GM18909 (cell line): ENCODE measurements around the gene HDAC10.
"Not testable (repeated sequence)": the region's sequence is repeated elsewhere in the genome, so short reads cannot be mapped to it uniquely, and the experiment has no call there.

Experiments used
- ATAC-seq: cut with Tn5 transposase; IDR thresholded peaks from one replicate; pipeline ENCODE4 v1.9.1; 2021; ENCODE audit warnings: mild to moderate bottlenecking; ENCODE audit not compliant: unreplicated experiment, poor library complexity

HDAC10 gene

DNA sequence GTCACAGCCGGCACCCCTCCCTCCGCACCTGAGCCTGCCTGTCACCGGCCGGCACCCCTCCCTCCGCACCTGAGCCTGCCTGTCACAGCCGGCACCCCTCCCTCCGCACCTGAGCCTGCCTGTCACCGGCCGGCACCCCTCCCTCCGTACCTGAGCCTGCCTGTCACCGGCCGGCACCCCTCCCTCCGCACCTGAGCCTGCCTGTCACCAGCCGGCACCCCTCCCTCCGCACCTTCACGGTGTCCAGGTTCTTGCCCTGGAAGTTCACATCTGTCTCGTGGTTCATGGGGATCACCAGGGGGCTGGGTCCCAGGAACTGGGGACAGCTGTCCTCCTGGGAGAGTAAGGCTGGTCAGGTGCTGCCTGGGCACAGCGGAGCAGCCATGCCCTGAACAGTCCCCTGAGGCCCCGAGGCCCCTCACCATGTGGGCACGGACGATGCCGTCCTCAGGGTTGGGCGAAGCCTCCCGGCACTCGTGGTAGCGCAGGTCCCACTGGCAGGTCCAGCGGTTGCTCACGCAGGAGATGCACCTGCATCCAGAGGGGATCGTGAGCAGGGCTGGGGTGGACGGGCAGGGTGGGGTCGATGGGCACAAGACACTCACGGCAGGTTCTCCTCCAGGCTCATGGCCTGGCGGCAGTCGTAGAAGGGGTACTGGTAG, 34.6 kb upstream of the HDAC10 start:
- ATAC-seq, result no peak

DNA sequence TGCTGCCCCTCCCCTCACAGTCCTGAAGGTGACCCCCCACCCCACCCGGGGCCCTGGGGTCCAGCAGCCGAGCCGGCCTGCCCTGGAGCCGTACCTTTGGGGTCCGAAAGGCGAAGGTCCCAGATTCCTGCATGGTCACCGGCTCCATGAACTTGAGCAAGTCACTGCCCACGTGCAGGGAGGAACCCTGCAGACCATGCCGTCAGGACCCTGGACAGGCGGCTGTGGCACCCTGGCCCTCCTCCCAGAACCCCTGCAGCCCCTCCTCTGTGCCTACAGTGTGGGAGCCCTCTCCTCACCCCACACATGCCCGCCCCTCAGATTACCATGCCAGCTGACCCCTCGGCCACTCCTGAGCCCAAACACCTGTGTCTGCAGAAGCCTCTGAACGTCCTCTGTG, 33.4 kb upstream of the HDAC10 start:
- no peak for ATAC-seq

DNA sequence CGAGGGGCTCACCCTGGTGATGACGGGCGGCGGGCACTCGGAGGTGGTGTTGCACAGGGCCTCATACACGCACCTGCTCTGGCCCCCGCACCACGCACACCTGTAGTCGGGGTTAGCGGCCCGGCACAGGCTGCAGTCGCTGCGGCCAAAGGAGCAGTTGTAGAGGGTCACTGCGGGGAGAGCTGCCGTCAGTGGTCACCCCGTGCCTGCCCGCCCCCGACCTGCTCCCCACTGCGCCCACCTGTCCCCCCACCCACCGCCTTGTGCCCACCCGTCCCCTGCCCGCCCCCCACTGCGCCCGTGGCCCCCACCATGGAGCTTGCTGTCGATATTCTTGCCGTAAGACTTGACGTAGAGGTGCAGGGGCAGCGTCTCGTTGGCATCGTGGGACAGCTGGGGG, 32.8 kb upstream of the HDAC10 start:
- ATAC-seq, result no peak

DNA sequence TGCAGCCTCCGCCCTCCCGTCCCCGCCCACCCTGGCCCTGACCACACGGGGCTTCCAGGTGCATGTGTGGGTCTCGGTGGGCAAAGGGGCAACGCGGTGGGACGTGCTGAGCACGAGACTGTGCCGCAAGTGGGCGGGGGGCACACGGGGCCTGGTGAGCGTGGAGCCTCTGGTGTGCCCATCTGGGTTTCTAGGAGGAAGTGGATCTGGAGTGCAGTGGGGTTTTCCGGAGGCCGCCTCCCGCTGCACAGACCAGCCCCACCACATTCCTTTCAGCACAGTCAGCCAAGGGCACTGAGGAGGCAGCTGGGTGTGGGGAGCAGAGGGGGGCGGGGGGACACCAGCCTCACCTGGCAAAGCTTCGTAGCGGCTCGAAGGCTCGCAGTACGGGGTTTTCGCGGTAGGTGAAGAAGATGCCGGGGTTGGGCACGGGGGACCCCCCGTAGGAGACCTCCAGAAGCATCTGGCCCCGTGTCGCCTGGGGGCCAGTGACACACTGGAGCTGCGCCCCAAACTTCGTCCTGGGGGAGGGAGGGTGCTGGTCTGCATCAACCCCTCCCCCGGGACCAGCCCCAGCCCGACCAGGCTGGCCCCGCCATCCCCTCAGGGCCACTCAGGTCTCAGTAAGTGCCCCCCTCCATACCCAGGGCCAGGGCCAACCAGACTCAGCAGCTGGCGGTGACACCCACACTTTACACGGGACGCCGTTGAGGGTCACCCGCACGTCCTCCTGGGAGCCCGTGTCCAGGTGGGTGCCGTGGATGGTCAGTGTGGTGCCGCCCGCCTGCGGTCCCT, 31.5 kb upstream of the HDAC10 start:
- no peak for ATAC-seq

DNA sequence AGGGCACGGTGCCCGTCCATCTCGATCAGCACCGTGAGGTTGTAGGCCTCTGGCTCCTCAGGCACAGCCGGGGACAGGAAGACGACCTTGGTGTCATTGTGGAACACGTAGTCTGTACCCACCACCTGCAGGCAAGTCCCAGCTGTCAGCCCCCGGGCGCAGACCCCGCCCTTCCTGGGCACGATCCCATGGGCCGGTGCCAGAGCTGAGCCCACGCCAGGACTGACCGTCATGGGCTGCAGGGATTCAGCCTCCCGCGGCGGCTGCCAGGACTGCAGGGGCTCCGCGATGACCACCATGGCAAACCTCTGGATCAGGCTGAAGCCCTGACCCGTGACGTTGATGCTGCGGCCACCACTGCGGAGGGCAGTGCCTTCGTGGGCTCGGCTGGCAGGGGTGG, 30.9 kb upstream of the HDAC10 start:
- ATAC-seq, result no peak

DNA sequence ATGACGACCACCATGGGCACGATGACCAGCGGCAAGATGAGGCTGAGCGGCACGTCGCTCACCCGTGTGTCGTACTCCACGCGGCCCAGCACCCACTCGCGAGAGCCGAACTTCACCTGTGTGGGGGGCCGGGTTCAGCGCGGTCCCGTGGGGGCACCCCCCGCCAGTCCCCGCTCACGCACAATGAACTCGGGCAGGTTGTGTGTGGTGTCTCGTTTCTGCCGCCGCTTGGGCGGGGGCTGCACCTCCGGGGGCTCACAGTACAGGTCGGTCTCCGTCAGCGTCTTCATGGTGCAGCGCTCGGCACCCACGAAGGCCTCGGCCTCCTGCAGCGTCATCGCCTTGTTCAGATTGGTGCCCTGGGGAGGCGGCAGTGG, 30.3 kb upstream of the HDAC10 start:
- ATAC-seq, result no peak

DNA sequence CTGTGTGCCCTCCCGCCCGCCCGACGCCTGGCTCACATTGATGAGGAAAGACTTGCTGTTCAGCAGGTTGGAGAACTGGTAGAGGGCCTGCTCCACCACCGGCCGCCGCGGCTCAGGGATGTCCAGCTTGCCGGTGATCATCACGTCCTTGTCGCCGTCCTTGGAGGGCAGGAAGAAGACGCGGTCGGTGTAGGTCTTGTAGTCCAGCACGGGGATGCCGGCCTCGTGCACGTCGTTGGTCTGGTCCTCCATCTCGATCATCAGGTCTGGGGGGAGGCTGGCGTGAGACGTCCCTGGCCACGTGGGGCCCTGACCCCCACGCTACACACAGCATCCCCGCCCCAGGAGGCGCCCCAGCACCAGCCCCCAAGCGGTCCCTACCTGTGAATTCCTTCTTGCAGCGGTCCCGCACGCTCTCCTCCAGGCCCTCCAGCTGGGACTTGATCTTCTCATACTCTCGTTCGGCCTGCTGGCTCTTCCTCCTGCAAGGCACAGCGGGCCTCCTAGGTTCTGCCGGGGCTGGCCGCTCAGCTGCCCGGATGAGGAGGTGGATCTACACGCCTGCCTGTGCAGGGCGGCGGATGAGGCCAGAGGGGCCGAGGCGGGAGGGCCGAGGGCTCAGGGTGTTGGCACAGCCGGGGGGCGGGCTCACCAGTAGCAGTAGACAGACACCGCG, 29.8 kb upstream of the HDAC10 start:
- no peak for ATAC-seq

DNA sequence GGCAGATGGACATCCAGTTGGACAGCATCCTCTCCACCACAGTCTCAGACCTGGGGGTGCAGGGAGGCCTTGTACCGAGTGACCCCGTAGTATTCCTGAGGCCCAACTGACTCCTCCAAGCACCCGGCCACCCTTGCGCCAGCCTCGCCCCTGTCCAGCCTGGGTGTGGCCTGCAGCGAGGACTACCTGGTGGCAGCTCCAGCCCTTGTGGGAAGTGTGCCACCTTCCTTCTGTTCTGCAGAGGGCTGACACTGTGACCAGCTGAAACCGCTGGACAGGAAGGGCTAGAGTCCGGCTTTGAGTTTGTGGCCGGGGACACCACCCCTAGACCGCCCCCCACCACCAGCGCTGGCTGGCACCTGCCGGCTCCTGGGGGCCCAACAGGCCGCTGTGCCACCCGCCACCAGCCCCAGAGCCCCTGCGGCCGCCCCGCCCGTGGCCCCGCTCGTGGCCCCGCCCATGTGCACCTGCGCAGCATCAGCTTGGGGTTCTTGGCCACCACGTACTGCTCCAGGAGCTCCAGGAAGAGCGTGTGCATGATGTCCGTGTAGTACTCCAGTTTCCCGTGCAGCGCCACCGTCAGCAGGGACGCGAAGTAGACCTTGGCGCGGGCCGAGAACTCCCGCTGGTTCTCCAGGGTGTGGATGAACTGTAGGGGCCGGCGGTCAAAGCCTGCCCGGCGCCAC, 29.1 kb upstream of the HDAC10 start:
- ATAC-seq, result no peak

DNA sequence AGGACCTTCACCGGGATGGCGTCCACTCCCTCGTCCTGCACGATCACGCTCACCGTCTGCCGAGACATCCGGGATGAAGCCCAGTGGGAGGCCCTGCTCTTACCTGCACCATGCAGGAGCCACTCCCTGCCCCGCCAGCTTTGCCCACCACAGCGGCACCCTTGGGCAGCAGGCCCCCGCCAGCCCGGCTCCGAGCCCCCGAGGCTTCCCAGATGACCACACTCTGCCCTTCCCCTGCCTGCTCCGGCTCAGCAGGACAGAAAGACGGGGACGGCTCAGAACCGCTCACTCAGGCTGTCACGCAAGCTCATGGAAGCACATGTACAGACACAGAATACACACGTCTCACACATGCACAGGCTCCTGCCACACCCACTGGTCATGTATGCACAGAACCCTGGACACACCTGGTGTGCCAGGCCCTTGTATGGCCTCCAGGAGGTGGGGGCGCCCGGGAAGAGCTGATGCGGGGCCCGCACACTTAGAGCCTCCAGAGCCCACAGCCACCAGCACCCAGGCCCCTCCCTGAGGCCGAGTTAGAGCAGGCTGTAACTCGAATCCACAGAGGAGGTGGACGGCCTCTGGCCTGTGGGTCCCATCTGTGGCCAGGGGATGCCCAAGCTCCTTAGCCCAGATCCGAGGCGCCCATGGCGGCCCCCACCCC, 28.0 kb upstream of the HDAC10 start:
- ATAC-seq, result no peak

DNA sequence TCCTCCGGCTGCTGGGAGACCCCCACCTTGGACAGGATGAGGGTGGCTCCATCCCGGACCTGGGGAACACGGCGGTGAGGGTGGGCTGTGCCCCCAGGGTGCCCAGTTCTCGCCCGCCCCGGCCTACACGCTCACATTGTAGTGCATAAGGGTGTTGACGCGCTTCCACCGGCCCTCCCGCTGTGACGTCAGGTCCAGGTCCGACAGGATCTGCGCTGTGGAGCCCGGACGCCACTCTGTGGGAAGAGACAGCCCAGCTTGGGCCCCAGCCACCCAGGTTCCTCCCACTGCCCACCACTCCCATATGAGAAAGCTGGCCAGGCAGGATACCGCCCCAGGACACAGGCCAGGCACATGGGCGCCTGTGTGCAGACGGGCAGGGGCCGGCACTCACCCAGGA, 27.4 kb upstream of the HDAC10 start:
- ATAC-seq, result no peak

DNA sequence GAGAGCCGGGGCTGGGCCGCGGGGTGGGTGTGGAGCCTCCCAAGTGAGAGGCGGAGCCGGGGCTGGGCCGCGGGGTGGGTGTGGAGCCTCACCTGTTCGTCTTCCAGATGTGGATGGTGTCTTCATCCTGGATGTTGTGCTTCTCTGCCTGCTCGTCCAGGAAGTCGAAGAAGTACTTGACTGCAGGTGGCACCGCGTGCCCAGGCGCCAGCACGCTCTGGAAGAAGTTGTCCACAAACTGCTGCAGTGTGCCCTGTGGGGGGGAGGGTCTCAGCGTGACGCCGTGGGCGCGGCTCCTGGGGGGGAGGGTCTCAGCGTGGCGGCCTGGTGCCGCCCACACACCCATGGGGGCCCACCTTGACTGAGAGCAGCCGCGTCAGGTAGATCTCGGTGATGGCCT, 26.7 kb upstream of the HDAC10 start:
- no peak for ATAC-seq

DNA sequence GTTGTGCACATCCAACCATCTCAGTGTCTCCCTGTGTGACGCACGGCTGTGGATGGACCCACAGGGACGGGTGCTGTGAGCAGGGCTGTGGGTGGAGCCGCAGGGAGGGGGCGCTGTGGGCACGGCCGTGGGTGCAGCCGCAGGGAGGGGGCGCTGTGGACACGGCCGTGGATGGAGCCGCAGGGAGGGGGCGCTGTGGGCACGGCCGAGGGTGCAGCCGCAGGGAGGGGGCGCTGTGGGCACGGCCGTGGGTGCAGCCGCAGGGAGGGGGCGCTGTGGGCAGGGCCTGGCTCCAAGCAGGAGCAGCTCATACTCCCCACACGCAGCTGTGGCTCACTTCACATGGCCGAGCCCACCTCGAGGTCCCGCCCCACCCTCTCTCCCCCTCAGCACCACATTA, 25.1 kb upstream of the HDAC10 start:
- peak; percentile 61 for ATAC-seq

DNA sequence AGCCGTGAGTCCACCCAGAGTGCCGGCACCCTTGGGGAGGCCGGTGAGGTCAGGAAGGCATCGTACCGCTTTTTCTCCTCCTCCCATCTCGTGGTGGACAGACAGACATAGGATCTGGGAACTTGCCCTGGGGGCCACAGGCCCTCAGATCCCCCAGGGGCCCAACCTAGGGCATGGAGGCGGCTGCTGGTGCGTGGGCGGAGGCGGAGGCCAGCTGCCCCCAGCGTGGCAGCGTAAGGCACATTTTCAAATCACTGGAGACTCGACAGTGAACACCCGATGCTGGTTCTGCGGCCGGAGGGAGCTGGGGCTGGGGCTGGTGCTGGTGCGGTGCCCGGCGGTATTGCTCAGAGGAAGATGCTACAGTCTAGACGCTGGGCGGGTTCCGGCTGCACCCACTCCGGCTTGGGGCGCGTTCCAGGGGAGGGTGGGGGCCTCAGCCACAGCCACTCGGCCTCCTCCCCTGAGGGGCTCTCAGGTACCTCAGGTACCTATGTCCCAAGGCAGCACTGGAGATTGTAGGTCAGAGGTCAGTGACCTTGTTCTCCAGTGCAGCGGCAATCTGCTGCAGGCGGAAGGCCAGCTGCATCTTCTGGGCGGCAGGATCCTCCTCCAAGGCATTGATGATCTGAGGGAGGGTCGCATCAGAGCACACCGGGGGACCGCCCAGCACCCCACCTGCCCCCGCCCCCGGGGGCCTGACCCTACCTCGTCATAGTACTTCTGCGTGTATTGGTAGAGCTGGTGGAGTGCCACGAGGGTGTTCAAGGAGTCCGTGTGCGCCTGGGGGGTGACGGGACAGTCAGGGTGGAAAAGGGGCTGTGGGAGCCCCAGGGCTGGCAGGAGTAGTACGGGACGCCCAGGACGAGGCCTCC, 24.4 kb upstream of the HDAC10 start:
- ATAC-seq, result no peak

DNA sequence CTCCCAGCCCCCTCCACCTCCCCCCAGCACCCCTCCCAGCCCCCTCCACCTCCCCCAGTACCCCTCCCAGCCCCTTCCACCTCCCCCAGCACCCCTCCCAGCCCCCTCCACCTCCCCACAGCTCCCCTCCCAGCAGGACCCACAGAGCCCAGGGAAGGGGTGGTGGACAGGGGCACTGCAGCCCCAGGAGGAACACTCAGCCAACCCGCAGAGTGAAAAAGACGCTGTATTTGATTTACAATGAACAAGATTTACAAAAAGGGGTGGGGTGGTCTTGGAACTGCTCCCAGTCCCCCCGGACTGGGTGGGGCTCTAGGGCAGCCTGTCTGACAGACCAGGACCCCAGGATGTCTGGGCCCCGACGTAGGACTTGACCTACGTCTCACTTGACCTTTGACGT, 23.7 kb upstream of the HDAC10 start:
- ATAC-seq, result no peak

DNA sequence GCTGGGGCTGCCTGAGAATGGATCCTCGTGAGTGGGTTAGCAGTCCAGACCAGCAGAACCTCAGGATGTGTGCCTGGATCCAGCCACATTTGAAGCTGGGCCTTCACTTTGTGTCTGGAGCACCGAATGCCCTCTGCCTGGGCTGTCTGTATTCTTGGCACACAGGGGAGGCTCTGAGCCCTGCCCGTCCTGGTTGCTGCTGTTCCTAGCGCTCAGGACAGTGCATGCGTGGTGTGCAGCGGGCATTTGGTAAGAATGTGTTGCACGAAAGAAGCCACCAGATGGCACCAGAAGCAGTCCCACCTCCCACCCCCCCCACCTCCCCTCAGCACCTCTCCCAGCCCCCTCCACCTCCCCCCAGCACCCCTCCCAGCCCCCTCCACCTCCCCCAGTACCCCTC, 23.2 kb upstream of the HDAC10 start:
- no peak for ATAC-seq

DNA sequence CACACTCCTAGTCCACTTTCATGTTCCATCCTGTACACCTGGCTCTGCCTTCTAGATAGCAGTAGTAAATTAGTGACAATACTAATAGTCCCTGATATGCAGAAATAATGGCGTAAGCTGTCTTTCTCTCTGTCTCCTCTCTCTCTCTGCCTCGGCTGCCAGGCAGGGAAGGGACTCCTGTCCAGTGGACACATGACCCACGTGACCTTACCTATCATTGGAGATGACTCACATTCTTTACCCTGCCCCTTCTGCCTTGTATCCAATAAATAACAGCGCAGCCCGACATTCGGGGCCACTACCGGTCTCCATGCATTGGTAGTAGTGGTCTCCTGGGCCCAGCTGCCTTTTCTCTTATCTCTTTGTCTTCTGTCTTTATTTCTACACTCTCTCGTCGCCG, 22.7 kb upstream of the HDAC10 start:
- ATAC-seq, result not testable (repeated sequence)

DNA sequence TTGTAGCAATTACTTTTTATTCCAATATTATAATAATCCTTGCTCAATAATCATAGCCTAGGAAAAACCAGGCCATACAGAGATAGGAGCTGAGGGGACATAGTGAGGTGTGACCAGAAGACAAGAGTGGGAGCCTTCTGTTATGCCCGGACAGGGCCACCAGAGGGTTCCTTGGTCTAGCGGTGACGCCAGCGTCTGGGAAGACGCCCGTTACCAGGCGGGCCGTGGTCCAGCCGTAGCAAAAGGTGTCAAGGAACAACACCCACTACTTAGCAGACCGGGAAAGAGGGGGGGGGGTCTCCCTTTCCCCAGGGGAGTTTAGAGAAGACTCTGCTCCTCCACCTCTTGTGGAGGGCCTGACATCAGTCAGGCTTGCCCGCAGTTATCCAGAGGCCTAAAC, 22.3 kb upstream of the HDAC10 start:
- not testable (repeated sequence) for ATAC-seq

DNA sequence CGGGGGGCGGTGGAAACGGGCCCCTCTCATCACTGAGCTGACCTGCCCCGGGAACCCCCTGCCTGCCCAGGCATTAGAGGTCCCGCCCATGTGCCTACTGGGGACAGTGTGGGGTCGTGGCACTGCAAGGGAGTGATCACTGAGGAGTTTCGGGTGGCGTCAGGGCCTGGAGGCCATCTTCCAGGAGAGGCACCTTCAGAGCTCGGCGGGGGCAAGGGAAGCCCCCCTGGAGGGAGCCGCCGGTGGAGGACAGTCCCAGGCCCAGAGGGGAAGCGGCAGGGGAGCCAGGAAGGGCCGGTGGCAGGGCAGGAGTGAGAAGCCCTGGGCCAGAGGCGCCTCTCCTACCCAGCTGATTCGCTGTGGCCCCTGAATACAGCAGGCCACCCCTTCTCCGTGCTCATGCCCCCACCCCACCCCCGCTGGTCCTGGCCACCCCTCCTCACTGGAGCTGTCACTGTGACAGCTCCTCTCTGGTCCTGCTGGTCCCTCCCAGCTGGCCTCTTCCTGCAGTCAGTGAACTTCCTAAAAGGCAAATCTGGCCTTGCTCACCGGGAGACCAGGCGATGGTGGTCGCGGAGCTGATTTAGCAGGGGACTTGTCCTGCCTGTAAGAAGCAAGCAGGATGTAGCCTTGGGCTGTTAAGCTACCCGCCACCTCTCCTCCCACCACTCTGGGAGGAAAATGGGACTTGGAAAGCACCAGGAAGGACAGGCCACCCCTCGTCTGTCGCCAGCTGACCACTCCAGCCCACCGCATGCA, 21.2 kb upstream of the HDAC10 start:
- no peak for ATAC-seq

DNA sequence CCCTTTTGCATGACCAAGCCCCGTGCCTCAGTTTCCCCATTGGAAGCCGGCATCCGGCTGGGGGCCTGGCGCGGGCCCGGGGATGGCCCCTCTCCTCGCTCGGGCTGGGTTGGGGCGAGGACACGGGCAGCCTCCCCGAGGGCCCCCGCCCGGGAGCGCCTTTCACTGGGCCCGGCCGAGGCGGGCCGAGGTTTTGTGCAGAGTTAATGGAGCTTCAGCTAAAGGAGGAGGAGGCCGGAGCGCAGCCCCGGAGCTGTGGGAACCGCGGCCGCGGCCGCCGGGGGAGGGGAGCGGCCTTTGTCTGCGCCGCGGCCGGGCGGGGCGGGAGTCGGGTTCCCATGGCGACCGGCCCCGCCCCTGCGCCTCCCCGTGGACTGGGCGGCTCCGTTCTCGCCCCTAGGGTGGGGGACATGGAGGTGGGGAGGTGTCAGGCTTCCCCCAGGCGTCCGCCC, 20.5 kb upstream of the HDAC10 start:
- ATAC-seq, result no peak
